ENCODE results near the gene PARM1. TPM values are rescaled to one million over a fixed set of nuclear protein-coding genes. Genes with fewer than 3 reads are reported as not detected.

PARM1 gene
- total RNA-seq, 1 experiment from 2014 or later, result under 0.01 TPM

DNA sequence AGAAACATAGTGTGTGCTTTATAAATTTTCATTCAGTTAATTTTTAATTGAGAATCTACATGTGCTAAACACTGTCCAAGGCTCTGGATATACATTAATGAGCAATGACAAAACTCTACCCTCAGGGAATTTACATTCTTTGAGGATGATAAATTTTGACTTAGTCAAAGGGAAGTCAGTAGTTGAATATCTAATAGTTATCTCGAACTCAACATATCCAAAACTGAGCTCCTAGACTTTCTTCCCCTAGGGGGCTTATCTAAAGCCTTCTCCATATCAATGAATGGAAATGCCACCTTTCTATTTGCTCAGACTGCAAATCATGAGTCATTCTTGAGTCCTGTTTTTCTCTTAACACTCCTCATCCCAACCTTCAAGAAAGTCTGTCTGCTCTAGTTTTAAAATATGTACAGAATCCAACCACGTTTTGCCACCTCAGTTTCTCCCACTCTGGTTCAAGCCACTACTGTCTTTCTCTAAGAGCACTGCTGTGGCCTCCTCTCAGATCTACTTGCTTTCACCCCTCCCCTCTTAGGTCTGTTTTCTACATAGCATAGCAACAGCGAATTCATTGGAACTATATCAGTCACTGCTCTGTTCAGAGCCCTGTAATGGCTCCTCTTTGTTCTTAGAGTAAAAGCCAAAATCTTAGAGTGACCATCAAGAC, 9.5 kb downstream of the PARM1 start:
- DNase-seq (ENCODE audit: low read depth), result peak; percentile 19

DNA sequence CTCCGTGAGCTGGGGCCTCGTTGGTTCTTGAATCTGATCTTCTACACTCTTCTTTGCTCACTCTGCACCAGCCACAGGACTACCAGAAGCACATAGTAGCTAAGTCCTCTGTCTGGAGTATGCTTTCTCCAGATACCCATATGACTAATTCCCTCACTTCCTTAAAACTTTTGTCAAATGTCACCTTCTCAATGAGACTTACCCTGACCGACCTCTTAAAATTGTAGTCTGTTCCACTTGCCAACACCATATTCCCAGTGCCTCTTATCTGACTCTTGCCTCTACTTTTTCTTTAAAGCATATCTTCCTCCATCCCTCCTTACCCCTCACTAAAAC, 10.0 kb downstream of the PARM1 start:
- no peak for DNase-seq (ENCODE audit: low read depth)

GRCh38 chr4:74944354-74944793, 11.5 kb downstream of the PARM1 start:
- DNase-seq (ENCODE audit: low read depth), result no peak

- DNase-seq (ENCODE audit: low read depth), result no peak
Observed at GRCh38 chr4:74946196-74946595, 13.3 kb downstream of the PARM1 start.

DNA sequence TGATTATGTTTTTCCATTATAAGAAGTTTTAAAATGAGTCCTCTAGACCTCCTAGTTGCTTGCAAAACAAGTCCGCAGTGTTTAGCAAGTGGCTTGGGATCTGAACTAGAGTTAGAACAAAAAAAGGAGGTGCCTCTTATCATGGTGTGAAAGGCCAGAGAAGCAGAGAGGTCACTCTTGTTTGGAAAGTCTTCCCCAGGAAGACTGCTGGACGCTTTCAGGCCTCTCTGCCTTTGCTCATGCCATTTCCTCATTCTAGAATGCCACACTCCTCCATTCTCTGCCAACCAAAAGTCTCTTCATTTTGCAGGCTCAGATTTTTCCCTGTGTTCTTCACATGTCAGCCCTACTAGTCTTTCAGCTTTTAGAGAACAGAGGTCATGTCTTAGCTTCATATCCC, 14.9 kb downstream of the PARM1 start:
- DNase-seq (ENCODE audit: low read depth), result no peak

GRCh38 chr4:74948236-74948635, 15.3 kb downstream of the PARM1 start:
- DNase-seq (ENCODE audit: low read depth), result no peak

- DNase-seq (ENCODE audit: low read depth), result peak; percentile 2
Observed at GRCh38 chr4:74950200-74950599, 17.3 kb downstream of the PARM1 start.

DNA sequence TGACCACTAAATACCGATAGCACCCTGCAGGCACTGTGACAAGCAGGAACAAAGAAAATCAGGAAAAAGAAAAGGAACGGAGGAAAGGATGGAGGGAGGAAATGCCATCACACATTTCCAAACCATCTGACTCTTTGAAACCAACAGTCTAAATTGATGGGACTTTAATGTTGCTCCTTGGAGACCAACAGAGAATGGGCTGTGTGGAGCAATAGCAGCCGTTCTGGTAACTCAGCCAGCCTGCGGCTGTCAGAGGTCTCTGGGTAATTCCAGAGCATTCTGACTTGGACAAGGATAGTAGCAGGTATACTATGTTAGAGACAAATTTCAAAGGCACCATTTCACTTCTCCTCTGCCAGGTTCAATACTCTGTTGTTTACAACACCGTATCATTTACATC, 18.0 kb downstream of the PARM1 start:
- DNase-seq (ENCODE audit: low read depth), result no peak

DNA sequence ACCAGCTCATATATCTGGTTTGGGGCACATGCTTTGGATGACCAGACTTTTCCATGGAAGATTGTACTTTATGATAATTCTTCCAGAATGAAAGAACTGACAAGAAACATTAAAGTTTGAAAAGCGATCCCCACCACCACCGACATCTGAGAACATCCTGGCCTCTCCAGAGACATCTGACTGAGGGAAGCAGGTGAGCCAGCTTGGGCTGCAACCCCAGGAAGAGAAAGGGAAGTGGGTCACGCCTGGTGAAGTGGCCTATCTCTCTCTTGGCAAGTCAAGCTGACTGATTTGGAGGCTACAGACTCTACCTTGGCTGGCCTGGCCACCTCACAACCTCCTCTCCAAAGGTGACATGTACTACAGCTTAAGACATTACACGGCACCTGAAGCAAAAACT, 20.7 kb downstream of the PARM1 start:
- no peak for DNase-seq (ENCODE audit: low read depth)

DNA sequence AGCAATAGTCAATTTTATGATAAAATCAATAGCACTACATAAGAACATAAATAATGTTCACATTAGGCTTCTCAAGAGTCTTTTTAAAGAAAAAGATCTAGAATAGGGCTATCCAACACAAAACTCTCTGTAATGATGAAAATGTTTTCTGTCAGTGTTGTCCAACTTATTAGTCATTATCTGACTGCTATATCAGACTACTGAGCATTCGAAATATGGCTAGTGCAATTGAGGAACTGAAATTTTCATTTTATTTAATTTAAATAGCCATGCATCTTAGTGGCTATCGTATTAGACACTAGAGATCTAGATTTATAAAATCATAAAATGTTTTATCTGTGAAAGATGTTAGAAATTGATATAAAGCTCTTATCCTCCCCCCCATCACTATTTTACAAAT, 26.0 kb downstream of the PARM1 start:
- no peak for DNase-seq (ENCODE audit: low read depth)

GRCh38 chr4:74961230-74961629, 28.3 kb downstream of the PARM1 start:
- no peak for DNase-seq (ENCODE audit: low read depth)

DNA sequence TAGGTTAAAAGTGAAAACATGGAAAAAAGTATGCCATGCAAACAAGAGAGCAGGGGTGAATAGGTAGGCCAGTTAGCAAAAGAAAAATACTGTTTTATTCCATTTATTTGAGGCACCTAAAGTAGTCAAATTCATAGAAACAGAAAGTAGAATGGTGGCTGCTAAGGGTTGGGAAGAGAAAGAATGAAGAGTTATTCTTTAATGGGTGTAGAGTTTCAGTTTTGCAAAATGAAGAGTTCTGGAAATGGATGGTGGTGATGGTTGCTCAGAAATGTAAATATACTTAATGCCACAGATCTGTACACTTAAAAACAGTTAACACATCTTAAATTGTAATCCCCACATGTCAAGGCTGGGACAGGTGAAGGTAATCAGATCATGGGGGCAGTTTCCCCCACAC, 29.7 kb downstream of the PARM1 start:
- DNase-seq (ENCODE audit: low read depth), result no peak

- no peak for DNase-seq (ENCODE audit: low read depth)
Observed at GRCh38 chr4:74964311-74964710, 31.4 kb downstream of the PARM1 start.

- no peak for DNase-seq (ENCODE audit: low read depth)
Observed at GRCh38 chr4:74967324-74967723, 34.4 kb downstream of the PARM1 start.

- DNase-seq (ENCODE audit: low read depth), result no peak
Observed at GRCh38 chr4:74968456-74969164, 35.7 kb downstream of the PARM1 start.

- DNase-seq (ENCODE audit: low read depth), result peak; percentile 5
Observed at GRCh38 chr4:74969507-74970474, 36.9 kb downstream of the PARM1 start.

- no peak for DNase-seq (ENCODE audit: low read depth)
Observed at GRCh38 chr4:74970577-74970976, 37.7 kb downstream of the PARM1 start.

DNA sequence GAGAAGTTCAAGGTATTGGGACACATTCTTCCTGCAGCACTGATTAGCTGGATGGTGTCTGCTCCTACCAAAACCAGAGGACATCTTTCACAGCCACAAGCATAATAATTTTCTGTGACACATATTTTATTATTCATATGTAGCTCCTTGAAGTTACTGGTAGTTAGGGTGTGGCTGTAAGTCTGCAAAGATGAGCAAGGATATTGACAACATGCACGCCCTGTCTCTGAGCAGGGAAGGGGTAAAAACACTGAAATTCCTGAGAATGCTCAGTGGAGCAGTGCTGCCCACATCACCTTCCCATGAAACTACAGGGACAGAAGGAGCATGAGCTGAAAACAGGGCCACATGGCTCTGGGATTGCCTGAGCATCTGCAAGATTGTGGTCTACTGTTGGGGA, 38.9 kb downstream of the PARM1 start:
- no peak for DNase-seq (ENCODE audit: low read depth)

GRCh38 chr4:74975082-74975481, 42.2 kb downstream of the PARM1 start:
- DNase-seq (ENCODE audit: low read depth), result no peak

- no peak for DNase-seq (ENCODE audit: low read depth)
Observed at GRCh38 chr4:74975848-74976824, 43.2 kb downstream of the PARM1 start.

DNA sequence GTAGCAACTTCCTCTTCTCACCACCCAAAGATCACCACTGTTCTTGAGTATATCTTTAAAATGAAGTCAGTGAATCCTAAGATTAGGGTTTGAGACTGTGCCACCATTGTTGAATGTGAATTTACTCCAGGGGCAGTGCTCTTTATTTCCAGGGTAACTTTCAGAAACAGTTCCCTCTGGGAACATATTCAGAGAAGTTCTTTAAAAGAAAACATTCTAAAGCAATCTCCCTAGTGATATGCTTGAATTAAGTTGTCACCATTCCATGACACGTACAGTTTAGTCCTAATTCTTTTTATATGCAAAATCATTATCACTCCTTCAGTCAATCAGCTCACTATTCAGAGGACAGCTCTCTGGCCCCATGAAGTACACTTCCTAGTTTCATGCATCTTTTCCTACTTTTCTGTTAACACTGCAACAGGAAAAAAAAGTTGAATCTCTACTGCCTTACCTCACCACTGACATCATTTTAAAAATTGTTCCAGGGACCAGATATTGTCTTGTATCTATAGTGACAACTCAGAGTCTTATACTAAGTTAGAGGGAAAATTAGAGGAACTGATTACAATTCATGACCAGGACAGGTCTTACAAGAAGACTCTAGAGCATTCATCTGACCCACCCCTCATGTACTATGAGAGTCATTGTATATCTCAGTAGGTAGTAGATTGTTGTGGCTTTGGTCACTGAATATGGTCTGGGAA, 49.8 kb downstream of the PARM1 start:
- no peak for DNase-seq (ENCODE audit: low read depth)
